ENCODE data around the gene ULK4.

ULK4 gene

DNA sequence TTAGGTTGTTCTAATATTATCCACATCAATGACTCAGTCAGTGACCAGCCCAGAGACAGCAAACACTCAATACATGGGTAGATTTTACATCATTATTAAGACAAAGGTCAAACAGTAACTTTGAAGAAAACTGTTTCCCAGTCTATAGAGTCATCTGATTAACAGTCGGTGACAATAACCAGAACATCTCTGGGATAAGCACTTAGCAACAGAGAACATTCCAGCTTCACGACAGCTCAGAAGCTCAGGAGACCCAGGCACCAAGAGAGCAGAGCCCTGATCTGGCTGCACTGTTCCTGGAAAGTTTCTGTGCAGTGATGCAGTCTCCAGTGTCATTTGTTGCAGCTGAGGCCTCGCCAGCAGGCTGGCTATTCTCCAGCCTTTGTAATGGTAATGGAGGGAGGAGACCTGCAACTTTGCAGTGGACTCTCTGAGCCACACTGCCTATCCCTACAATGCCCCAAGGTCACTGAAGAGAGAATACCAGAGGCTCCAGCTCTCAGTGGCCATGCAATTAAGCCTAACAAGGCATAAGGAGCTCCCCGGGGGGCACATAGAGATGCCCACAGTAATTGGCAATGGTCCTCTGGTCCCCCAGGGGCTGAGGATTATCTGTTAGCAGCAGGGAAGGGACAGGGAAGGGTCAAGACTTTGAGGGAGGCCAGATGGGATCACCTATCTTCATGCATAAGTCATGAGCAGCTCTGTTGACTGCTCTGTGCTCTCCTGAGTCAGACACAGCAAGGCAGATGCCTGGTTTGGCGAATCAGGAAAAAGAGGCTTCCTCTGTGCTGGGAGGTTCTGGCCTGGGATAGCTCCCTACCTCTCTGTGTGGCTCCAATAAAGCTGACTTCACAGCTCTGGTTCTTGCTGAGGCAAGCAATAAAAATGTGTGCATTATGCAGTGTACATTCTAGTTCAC is 599.0 kb downstream of the ULK4 start:
- DNase-seq (ENCODE audit: low read depth), result no peak

DNA sequence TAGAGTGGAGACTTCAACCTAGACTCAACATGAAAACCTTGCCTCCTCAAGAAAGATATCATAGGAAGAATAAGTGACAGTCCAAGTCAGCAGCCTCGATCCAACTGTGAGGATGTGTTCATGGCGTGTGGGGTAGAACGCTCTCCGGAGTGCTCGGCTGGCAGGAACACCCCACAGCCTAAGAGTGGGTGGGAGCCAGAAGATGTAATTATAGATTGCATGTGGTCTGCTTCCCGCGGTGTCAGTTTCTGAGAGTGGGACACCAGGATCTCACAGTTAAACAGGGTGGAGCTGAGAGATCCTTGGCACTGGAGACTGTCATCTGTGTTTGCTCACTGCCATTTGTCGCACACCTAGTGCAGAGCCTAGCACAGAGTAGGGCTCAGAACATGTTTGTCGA is 604.6 kb downstream of the ULK4 start:
- no peak for DNase-seq (ENCODE audit: low read depth)

DNA sequence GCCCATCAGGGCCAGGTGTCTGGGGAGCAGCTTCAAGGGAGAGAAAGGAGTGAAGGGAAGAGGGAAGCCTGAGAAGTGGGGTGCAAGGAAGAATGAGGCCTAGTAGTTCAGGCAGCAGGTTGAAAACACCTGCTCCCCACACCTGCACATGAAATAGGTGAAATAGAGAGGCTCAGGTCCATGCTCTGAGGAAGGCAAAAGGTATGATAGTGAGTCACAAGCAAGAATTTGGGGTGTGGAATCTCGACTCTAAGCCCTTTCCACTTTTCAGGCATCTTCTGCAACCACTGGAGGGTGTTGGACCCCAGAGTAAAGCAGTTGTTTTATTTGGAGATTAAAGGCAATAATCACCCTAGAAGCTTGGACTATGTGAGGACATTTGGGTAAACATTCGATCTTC is 605.1 kb downstream of the ULK4 start:
- no peak for DNase-seq (ENCODE audit: low read depth)

DNA sequence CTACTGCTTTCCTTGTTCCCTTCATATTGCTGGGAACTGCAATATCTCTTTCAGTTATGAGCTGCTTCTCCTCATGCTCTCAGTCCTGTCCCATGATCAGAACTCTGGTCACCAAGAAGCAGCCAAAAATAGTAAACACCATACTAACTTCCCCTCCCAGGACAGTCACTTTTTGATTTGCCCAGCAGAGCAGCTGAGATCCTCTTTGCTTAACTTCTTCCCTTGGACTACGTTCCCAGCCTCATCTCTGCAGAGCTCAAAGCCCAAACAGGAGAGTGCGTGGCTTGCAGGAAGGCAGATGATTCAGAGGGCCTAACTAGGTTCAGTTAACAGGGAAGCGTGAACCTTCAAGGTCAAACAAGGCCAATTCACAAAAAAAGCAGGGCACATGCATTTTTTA is 609.4 kb downstream of the ULK4 start:
- no peak for DNase-seq (ENCODE audit: low read depth)

DNA sequence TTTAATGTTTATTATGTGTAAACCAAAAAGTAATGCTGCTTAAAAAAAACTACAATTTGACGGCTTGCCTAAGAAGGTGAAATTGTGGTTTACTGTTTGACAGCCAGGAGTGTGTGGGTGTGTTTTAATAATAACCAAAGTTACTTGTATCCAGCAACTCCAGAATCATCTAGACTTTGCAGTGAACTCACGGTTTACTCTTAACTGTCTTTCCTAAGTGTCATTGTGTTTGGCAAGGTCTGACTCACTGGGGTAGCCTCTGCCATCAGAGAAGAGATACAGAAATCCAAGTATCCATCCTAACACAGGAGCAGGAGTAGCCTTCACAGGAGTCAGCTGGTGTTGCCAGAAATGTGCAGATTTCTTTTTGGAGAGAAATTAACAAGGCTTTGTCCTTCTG is 611.5 kb downstream of the ULK4 start:
- DNase-seq (ENCODE audit: low read depth), result no peak

DNA sequence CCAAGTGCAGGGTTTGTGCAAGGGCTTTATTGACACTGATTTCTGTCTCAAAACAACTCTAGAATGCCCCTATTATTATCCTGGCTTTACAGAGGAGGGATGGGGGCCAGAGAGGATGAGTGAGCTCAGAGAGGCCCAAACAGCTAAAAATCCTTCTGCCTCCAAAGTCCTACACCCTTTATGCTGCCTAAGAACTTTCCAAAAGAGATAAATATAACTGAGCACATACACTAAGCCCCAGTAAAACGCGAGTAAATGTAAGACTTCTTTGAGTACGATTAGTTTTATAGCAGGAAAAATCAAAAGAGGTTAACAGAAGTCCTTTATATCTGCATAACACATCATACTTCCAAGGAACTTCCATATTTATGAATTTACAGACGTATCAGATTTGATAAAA is 613.5 kb downstream of the ULK4 start:
- no peak for DNase-seq (ENCODE audit: low read depth)

- no peak for DNase-seq (ENCODE audit: low read depth)
These were observed 615.1 kb downstream of the ULK4 start for GRCh38 chr3:41346698-41347270.

DNA sequence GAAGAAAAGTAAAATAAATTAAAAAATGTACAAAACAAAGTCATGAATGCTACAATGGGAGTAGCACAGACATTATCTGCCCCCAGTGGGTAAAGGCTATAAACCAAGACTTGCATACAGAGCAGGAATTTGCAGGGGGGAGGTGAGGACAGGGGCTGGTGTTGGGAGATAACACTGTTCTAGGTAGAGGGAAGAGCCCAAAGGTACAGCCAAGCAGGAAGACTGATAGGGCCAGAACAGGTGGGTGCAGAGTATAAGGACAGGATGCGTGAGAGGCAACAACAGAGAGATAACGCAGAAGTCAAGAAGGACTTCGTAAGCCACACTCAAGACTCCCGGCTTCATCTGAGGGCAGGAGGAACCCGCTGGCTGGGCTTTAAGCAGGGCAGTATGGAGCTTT is 616.1 kb downstream of the ULK4 start:
- no peak for DNase-seq (ENCODE audit: low read depth)

DNA sequence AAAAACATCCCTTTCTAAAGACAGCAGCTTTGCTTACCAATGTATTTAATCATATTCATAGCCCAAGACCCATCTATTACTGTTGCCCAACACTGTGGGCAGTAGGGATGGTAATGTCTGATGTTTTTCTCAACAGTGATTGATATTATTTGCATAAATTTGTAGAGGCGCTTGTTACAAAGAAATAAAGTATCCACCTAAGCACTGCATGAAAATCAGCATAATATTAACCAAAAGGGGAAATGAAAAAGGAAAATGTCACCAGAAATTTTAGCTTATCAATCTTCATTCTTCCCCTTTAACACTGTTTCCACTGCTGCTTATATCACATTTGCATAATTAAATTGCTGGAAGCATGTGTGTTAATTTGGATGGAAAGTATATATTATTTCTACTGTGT is 622.1 kb downstream of the ULK4 start:
- DNase-seq (ENCODE audit: low read depth), result no peak

DNA sequence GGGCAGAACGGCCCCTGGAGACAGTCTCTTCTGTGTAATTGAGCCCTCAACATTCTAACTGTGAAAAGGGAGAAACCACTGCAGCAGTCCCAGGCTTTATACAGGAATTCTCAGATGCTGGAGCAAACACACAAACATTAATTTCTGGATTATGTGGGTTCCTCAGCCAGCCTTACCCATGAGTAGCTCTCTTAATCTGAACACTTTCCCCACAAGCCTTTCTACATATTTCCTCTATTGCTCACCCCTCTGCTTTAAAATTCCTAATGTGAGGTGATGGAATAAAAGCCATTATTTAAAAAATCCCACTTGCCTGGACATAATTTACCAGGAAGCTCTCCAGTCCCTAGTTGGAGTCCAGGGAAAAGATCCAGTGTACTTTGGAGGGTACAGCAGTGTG is 623.6 kb downstream of the ULK4 start:
- DNase-seq (ENCODE audit: low read depth), result no peak

DNA sequence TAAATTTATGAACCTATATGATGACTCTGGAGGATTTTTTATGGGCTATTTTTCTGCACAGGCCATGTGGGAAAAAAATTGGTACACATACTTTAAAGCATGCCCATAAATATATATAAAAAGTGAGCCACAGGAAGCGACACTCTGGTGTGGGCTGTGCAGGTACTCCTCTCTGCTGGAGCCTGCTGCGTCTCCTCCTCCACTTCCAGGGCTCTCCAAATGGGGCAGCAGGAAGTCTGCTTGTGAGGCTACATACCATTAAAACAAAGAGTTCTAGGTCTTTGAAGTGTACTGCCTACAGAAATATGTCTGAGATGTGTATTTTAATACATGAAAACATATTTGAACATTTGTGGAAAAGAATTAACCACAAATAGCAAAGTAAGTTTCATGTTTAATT is 627.5 kb downstream of the ULK4 start:
- no peak for DNase-seq (ENCODE audit: low read depth)

DNA sequence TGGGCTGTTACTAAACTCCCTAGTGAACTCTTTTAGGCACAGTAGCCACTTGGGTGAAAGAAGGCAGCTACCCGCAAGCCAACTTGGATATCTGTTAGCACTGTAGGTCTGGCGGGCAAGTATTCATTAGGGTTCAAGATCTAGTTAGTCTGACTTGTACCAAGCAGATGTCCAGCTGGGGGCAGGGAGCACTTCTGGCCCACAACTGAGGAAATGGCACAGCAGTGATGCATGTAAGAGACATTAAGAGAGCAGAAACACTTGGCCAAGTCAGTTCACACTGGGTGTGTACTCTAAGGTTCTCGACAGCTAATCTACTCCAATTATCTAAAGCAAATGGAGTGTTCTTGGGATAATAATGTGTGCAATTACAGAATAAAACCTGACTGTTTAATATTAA is 630.9 kb downstream of the ULK4 start:
- no peak for DNase-seq (ENCODE audit: low read depth)

DNA sequence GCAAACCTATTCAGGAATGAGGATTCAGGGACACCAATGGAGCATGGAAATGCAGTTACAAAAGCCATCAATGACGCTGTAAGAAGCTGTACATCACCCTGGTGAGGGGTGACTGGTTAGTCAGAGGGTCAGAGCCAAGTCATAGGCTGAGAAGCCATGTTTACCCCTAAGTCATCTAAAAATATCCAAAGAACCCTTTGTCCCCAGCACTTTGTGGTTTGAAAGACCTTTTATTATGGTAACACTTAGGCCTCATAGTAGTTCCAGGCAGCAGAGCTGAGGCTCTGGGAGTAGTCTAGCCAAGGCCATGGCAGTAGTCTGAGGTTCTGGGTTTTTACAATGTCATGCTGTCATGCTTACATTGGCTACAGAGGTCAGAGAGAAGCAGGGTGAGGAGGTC is 631.4 kb downstream of the ULK4 start:
- no peak for DNase-seq (ENCODE audit: low read depth)

GRCh38 chr3:41329881-41330280 is 632.0 kb downstream of the ULK4 start:
- no peak for DNase-seq (ENCODE audit: low read depth)

GRCh38 chr3:41328926-41329325 is 633.0 kb downstream of the ULK4 start:
- DNase-seq (ENCODE audit: low read depth), result no peak

GRCh38 chr3:41327718-41328117 is 634.2 kb downstream of the ULK4 start:
- DNase-seq (ENCODE audit: low read depth), result no peak

DNA sequence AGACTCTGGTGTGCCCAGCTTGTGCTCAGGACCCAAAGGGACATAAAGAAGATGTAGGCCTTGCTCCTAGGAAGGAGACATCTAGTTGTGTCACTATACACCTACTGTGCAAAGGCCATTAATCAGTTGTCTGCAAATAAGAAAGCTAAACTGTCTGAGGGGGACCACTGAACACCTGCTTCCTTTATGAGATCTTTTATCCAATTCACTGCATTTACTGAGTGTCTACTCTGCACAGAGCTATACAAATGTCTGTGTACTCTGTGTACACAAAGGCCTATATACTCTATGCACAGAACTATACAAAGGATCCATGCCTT is 637.8 kb downstream of the ULK4 start:
- no peak for DNase-seq (ENCODE audit: low read depth)

GRCh38 chr3:41323467-41324155 is 638.3 kb downstream of the ULK4 start:
- no peak for DNase-seq (ENCODE audit: low read depth)

- no peak for DNase-seq (ENCODE audit: low read depth)
These were observed 640.3 kb downstream of the ULK4 start for GRCh38 chr3:41321642-41321980.

- no peak for DNase-seq (ENCODE audit: low read depth)
These were observed 640.8 kb downstream of the ULK4 start for GRCh38 chr3:41320953-41321641.

DNA sequence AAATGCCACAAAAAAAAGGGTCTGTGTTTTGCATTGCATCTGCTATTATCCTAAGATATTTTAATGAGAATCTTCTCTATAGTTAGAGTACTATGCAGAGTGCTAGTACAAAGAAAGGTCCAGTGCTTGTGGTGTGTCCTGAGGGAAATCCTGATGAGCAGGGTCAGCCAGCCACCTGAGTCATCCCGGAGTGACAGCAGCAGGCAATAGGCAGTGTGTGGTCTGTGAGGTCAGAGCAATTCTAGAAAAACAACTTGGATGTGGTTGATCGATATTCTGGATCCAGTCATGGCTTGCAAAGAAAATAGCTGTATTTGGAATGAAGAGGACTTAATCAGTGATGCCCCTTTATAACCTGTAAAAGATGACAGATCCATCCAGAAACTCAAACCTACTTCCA is 643.4 kb downstream of the ULK4 start:
- DNase-seq (ENCODE audit: low read depth), result no peak

DNA sequence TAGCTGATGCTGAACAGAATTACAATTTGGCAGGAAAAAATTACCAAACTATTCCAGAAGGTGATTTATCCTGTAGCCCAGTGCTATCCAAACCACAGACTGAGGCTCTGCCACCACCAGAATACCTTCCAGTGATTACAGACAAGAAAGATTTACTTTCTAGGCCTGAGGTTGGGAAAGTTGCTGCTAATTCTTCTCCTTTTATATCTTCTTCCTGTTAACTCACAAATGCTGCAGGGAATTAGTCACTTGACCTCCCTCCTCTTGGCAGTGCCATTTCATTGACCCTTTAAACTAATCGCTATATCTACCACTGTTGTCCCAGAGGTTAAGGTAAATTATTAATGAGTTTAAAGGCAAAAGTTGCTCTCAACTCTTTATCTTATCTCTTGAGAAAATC is 644.2 kb downstream of the ULK4 start:
- no peak for DNase-seq (ENCODE audit: low read depth)

GRCh38 chr3:41317298-41317697 is 644.6 kb downstream of the ULK4 start:
- DNase-seq (ENCODE audit: low read depth), result no peak
